HG02623 (cell line): Measurements from ENCODE around the gene TSHZ1.

Experiments
- ATAC-seq: cut with Tn5 transposase; IDR thresholded peaks from one replicate; pipeline ENCODE4 v1.9.1; 2021; ENCODE audit warnings: moderate library complexity; ENCODE audit not compliant: unreplicated experiment

TSHZ1 gene

GRCh38 chr18:75206452-75207309 lies 3.9 kb upstream of the TSHZ1 start:
- no peak for ATAC-seq

GRCh38 chr18:75207310-75208154 lies 3.1 kb upstream of the TSHZ1 start:
- no peak for ATAC-seq

- ATAC-seq = peak; percentile 4
Observed at GRCh38 chr18:75208155-75208835, 2.3 kb upstream of the TSHZ1 start.

DNA sequence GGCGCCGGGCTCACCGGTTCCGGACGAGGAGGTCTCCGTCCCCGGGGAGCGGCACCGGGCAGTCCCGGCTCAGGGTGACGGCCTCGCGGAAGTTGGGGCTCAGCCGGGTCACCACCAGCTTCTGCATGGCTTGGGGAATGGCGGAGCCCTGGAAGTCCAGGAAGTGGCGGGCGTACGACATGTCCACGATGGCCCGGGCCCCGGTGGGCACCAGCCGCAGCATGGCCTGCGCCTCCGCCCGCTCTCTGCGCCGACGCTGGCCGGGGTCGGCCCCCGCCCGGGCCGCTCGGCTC lies 1.8 kb upstream of the TSHZ1 start:
- ATAC-seq = peak; percentile 10

GRCh38 chr18:75209129-75209950 lies 1.3 kb upstream of the TSHZ1 start, which contains the start of gene PTGR3:
Gene PTGR3 (minus strand): TSS chr18:75209139. CDS start chr18:75209058, 81 bp downstream.
- ATAC-seq = peak; percentile 38

DNA sequence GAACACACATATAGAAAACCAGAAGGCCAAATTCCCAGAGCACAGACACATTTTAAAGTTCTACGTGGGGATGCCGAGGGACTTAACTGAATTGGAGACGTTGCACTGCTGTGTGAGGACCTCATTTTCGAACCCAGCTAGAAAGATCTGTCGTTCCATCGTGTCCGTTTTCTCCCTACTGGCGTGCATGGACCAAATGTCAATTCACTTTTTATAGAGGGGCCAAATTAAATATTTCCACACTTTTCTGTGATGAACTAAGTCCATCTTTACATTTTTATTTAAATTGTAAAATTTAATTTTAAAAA lies 692 bp upstream of the TSHZ1 start:
- ATAC-seq = no peak

DNA sequence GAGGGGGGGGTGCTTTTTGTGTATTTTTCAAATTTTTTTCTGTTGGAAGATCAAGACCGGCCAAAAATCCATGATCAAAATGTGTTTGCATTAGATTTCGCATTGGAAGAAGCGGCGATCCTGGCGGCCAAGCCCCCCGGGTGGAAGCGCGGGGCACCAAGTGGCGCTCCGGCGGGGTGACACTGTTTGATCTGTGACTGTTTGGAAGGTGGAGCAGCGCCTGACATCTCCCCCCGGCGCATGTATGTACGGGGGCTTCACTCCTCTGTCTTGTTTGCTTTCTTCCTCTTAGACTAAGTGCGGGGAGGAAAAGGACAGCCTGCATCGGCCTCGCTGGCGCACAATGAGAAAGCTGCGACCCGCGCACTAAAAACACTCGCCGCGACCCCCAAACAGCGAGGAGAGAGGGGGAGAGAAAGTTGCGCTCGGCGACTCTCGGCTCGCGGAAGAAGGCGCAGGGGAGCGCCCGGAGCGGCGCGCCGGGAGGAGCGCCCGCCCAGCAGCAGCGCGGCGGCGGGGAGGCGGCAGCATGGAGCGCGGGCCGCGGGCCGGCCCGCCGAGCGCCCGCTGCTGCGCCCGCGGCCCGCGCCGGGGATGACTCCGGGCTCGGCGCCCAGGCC lies 515 bp downstream of the TSHZ1 start:
- ATAC-seq = no peak

GRCh38 chr18:75211626-75211952 lies 992 bp downstream of the TSHZ1 start:
- ATAC-seq = no peak

DNA sequence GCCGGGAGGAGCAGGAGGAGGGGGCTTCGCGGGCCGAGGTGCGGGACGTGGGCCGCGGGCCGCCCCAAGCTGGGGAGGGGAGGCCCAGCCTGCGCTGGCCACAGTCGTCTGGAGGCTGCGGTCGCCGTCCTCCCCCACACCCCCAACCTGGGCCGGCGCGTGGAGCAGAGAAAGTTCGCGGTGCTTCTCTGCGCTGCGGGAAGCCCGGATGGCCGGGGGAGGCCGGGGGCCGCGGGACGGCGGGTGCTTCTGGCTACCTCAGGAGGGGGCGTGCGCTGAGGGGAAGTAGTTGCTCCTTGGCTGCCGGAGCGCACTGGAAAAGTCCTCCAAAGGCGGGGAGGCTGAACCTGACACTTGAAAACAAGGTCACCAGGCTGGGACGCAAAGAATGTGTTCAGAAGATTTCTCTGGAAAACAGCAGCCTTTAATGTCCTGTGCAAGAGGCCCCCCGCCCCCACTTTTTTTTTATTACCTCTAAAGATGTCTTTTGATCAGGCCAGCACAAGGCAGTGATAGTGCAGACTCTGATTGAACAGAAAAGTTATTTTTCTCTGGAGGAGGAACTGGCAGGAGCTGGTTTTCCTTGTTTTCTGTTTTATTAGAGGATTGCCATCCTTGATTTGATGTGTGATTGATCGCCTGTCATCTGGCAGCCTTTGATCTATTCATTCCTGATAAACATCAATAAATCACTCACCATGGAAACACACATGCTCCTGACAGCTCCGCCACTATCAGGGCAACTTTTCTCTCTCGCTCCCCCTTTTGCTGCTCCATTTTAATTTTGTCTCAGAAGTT lies 1.6 kb downstream of the TSHZ1 start:
- ATAC-seq = no peak

- no peak for ATAC-seq
Observed at GRCh38 chr18:75212751-75213090, 2.1 kb downstream of the TSHZ1 start.

DNA sequence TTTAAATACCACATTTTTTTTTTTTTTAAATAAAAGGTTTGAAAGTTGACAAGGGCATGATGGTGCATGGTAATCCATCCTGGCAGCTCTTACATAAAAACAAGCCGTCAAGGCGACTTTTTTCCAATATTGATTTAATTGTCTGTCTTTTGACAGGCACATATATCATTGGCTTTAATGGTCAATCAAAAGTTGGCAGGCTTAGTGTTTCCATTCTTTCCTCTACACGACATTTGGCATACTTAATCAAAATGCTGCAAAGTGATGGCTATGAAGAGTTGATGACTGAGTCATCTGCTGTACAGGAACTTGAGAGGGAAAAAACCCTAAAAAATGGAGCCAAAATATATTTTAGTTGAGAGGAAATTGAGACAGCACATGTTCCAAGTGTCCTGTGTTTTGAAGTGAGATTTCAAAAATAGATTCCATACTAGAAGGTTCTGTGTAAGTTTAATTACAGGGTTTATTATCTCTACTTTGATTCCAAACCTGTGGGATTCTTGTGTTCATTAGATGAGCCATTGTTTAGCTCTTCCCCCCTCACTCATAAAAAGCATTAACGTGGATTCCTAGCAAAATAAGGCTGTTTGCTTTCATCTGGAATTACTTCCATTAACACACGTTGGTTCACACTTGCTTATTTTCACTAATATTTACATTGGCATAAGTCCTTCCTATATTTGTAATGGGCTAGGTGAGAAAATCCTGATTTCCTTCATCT lies 3.2 kb downstream of the TSHZ1 start:
- ATAC-seq = no peak

- no peak for ATAC-seq
Observed at GRCh38 chr18:75214332-75214690, 3.7 kb downstream of the TSHZ1 start.

- ATAC-seq = no peak
Observed at GRCh38 chr18:75214766-75215510, 4.3 kb downstream of the TSHZ1 start.

DNA sequence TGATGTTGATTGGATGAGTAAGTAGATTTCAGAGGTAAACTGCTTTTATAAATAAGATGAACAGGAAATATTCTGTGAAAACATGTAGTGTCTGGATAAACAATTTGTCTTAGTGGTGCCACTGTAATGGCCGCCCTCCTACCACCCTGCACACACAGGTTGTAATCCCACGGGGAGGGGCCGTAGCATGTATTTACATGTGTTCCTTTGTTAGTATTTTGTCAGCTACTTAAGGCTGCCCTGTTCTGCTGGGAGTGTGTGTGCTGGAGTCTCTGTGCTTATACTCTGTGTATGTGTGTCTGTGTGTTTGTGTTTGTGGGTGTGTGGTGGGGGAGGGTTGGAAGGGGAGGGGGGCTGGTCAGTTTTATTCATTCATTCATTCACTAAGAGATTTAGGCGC lies 5.1 kb downstream of the TSHZ1 start:
- no peak for ATAC-seq

DNA sequence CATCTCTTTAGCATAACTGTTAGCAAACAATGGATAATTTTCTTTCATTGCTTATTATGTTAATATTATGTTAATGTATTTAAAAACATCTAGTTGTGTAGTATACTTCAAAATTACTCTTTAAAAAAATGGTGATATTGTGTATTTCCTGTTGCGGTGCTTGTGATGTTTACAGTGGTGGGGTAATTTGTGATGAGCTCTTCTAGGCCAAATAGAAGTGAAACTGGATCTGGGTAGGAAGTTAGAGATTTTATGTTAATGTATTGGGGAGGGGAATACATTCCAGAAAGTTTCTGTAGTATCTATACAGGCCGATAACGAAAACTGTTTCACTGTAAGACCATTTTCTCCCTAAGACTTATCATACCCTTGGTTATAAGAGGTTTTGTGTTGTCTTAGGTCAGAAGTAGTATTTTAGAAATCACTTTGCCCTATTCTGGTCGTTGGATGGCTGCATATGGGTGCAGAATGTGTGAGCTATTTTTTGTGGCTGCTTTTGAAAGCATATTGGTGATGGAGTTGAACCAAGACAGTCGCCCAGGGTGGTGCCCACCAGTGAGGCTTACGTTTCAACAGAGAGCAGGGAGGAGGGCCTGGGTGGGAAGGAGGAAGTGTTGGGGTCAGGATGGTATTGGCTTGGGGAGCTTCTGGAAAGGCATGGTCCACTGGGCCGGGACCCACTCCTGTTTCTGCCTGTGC lies 5.8 kb downstream of the TSHZ1 start:
- no peak for ATAC-seq

GRCh38 chr18:75216911-75217689 lies 6.5 kb downstream of the TSHZ1 start:
- ATAC-seq = no peak
